IPS-15b (cell line): ENCODE results near the gene PKIB.
"Not testable (repeated sequence)": the region's sequence is repeated elsewhere in the genome, so short reads cannot be mapped to it uniquely, and the experiment has no call there.

Source experiments
- H3K27me3 ChIP-seq: one replicate; pipeline ENCODE4 v1.6.1; 2013; ENCODE audit warnings: low read length; ENCODE audit not compliant: control insufficient read depth, insufficient read depth
- H3K36me3 ChIP-seq: one replicate; pipeline ENCODE4 v1.6.1; 2013; ENCODE audit warnings: low read length; ENCODE audit not compliant: control insufficient read depth, insufficient read depth
- H3K4me1 ChIP-seq: one replicate; pipeline ENCODE4 v1.6.1; 2013; ENCODE audit warnings: mild to moderate bottlenecking, low read length; ENCODE audit not compliant: control insufficient read depth, insufficient read depth
- H3K4me3 ChIP-seq: one replicate; pipeline ENCODE4 v1.5.1; 2013; ENCODE audit warnings: low read depth, low read length
- H3K9ac ChIP-seq: one replicate; pipeline ENCODE4 v1.6.1; 2013; ENCODE audit warnings: low read depth, mild to moderate bottlenecking, low read length
- H3K9me3 ChIP-seq: one replicate; pipeline ENCODE4 v1.6.1; 2013; ENCODE audit warnings: mild to moderate bottlenecking, low read length; ENCODE audit not compliant: control insufficient read depth, insufficient read depth

The PKIB gene

DNA sequence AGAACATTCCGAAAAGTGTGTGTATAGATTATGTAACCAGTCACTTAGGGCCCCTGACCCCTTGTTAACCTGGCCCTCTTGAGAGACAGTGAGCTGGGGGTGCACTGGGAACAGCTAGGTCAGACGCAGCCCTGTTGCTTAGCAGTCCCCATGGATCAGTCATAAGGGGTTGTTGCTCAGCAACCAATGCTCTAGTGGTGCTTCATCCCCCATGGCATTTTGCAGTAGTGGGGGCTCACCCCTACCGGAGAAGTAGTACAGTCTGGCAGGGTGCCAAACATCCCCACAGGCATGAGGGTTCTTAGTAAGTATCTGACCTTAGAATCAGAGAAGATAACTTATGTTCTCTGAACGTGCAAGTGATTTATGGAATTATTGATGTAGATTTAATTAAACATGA is 12.3 kb downstream of the PKIB start:
- Histone ChIP-seq H3K9ac (no peak overlapping the region), H3K4me3 (no peak overlapping the region), H3K4me1 (no peaks in the 10 kb centered on the region), H3K36me3 (no peaks in the 10 kb centered on the region), H3K27me3 (no peaks in the 10 kb centered on the region), H3K9me3 (no peaks in the 10 kb centered on the region)

DNA sequence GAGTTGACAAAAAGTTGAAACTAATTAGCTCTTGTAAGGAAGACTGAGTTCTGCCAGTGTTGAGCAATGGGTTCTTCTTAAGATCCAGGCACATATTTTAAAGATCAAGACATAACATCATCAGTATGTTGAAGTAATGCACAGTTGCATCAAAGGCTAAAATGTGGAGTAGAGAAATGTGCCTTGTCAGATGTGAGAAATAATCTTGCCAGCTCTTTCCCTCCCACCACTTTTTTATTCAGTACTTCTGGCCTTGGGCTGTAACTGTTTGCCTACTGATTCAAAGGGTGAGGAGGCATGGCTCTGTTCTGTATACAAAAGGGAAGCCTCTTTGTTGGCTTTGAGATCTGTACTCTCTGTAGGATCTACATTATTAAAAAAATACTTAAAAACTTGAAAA is 13.1 kb downstream of the PKIB start:
- H3K9ac ChIP-seq: no peak overlapping the region
- H3K27me3 ChIP-seq: no peaks in the 10 kb centered on the region
- no peaks in the 10 kb centered on the region for H3K9me3 ChIP-seq
- no peak overlapping the region for H3K4me3 ChIP-seq
- no peaks in the 10 kb centered on the region for H3K36me3 ChIP-seq
- no peaks in the 10 kb centered on the region for H3K4me1 ChIP-seq

DNA sequence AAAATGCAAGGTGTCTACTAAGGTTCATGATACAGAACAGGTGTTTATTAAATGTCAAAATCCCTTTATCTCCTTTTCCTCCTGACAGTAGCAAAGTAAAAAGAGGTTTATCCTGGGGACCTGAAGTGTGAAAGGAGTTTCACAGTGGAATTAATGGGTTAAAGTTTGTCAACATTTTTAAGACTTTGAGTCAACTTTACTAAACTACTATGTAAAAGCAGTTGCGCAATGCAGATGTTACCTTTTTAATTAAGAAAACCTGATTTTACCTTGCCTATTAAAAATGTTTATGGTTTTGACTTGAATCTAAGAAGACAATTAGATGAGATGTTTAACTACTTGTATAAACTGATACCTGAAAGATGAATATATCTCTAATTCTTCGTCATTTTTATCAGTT is 14.6 kb downstream of the PKIB start:
- Histone ChIP-seq H3K36me3 (no peaks in the 10 kb centered on the region), H3K9ac (no peak overlapping the region), H3K9me3 (no peaks in the 10 kb centered on the region), H3K4me1 (no peaks in the 10 kb centered on the region), H3K27me3 (no peaks in the 10 kb centered on the region), H3K4me3 (no peak overlapping the region)

DNA sequence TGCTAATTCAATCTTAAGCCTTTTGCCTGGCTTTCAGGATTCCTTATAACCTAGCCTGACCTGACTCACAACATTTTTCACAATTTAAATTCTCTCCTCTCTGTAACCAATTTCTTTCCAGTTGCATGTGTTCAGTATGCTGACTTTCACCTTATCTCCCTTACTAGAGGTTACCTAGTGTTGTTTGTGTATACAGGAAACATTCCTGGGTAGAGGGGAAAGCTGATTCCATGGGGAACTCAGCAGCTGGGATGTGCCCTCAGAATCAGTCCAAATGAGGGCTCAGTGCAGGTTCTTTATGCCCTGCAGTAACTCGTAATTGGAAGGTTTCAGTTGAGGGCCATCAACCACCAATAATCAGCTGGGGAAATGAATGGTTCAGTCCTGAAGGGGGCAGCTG is 18.5 kb downstream of the PKIB start:
- Histone ChIP-seq H3K9ac (no peak overlapping the region), H3K36me3 (no peaks in the 10 kb centered on the region)

DNA sequence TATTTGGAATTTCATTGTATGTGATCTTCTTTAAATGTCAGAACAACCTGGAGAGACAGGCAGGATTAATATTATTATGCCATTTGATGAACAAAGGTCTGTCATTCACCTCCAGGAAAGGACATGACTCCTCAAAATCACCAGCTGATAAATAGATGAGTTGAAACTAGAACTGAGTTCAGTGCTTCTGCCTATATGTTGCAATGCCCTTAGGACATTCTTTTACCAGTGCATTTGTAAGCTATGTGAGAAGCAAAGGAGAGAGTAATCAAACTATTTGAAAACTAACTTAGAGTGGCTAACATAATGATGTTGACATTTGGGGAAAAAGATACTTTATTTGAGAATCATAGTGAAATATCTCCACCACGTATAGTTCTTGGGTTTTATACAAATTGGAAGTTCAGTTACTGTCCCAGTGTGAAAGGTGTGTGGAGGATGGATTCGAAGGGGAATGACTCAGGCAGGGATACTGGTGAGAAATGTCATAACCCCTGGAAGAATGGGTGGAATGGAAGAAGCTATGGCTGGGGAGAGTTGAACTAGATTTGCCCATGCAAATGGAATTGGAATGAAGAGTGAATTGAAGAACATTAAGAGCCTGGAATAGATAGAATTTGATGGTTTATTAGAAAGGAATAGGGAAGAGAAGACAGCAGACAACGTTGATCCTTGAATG is 21.5 kb downstream of the PKIB start:
- no peaks in the 10 kb centered on the region for H3K36me3 ChIP-seq
- H3K9ac ChIP-seq: no peak overlapping the region
- H3K4me1 ChIP-seq: no peaks in the 10 kb centered on the region
- no peaks in the 10 kb centered on the region for H3K27me3 ChIP-seq
- no peak overlapping the region for H3K4me3 ChIP-seq
- no peaks in the 10 kb centered on the region for H3K9me3 ChIP-seq

More for the DNA sequence above, 18.5 kb downstream of the PKIB start:
- Histone ChIP-seq H3K9me3 (no peaks in the 10 kb centered on the region), H3K4me1 (no peaks in the 10 kb centered on the region), H3K4me3 (no peak overlapping the region), H3K27me3 (no peaks in the 10 kb centered on the region)

DNA sequence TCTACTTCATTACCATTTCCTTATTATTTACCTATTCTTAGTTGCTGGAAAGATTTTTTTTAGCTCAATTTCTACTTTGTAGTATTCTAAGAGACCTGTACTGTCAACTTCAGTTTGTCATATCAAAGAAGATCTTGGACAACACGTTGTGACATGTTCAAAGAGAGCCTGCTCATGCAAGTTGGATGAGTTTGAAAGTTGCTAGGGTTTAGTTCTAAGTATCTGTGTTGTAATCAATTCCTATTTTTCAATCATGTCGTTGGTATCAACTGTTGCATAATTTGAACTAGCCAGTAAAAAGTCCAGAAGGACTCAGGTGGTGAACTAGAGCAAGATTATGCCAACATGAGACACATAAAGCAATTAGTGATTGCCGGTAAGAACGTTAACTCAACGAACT is 30.2 kb downstream of the PKIB start:
- Histone ChIP-seq H3K9me3 (no peaks in the 10 kb centered on the region), H3K27me3 (no peaks in the 10 kb centered on the region), H3K36me3 (no peaks in the 10 kb centered on the region), H3K4me1 (no peaks in the 10 kb centered on the region), H3K4me3 (no peak overlapping the region), H3K9ac (no peak overlapping the region)

DNA sequence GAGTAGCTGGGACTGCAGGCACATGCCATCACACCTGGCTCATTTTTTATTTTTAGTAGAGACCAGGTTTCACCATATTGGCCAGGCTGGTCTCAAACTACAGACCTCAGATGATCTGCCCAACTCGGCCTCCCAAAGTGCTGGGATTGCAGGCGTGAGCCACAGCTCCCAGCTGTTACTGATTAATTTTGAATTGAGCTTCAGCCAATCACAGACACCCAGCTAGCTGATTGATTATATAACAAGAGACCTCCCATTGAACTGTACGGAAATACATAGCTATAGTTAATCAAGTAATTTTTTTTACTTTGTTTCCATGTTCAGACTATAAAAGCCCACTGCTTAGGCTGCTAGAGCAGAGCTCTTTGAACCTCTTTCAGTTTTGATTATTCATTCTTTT is 31.6 kb downstream of the PKIB start:
- H3K9me3 ChIP-seq: no peaks in the 10 kb centered on the region
- no peaks in the 10 kb centered on the region for H3K27me3 ChIP-seq
- no peak overlapping the region for H3K4me3 ChIP-seq
- no peaks in the 10 kb centered on the region for H3K36me3 ChIP-seq
- H3K9ac ChIP-seq: no peak overlapping the region
- no peaks in the 10 kb centered on the region for H3K4me1 ChIP-seq

DNA sequence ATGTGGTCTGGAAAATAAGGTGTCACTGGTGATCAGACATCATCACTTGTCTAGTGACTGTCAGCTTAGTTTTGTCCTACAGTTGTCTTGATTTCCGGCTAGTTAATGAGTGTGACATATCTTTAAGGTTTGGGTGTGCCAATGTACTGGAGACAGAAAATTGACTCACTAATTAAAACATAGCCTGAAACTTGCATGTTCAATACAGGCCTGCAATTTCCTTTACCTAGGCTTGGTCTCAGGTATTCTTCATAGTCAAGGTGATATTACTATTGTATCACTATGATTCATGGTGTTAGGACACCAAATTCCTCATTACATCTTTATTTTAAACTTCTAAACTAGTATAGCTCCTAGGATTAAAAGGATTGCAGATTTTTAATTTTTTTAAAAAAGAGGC is 32.4 kb downstream of the PKIB start:
- not testable (repeated sequence) for H3K9ac ChIP-seq, H3K27me3 ChIP-seq, H3K9me3 ChIP-seq, H3K4me1 ChIP-seq, H3K4me3 ChIP-seq, H3K36me3 ChIP-seq

DNA sequence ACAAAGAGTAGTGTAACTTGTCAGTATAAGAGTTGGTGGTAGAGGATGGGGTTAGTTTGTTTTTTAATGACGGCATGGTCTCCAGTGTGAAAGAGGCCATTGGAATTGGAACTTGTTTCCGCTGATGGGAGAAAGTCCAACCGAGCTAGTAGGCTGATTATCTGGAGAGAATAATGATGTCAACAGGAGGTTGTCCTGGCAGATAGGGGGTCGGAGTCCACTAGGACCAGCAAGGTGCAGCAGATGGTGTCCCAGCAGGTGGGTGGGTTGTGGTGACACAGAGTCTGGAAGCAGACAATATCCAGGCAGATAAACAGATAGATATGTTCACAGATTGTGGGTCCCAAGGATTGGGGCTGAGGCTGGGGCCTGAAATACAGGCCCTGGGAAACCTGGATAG is 35.1 kb downstream of the PKIB start:
- Histone ChIP-seq H3K9ac (no peak overlapping the region), H3K36me3 (no peaks in the 10 kb centered on the region), H3K9me3 (no peaks in the 10 kb centered on the region), H3K27me3 (no peaks in the 10 kb centered on the region), H3K4me1 (no peaks in the 10 kb centered on the region), H3K4me3 (no peak overlapping the region)

DNA sequence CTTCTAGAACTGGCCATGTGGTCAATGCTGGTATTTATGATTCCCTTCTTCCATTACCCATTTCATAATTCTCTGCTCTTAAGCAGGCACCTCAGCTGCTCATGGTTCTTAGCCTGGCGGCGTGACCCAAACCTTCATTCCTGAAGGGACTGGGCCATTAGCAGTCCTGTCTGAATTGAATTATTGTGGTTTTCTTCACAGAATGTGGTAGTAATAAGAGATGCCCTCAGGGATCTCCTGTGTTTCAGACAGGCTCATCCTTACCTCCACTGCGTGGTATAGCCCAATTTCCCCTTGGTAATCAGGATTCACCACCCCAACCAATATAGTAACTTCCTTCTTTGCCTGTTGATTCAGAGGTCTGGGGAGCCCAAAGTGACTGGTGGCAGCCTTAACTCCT is 37.6 kb downstream of the PKIB start:
- Histone ChIP-seq H3K36me3 (no peaks in the 10 kb centered on the region), H3K9ac (no peak overlapping the region), H3K9me3 (no peaks in the 10 kb centered on the region), H3K27me3 (no peaks in the 10 kb centered on the region), H3K4me3 (no peak overlapping the region), H3K4me1 (no peaks in the 10 kb centered on the region)

DNA sequence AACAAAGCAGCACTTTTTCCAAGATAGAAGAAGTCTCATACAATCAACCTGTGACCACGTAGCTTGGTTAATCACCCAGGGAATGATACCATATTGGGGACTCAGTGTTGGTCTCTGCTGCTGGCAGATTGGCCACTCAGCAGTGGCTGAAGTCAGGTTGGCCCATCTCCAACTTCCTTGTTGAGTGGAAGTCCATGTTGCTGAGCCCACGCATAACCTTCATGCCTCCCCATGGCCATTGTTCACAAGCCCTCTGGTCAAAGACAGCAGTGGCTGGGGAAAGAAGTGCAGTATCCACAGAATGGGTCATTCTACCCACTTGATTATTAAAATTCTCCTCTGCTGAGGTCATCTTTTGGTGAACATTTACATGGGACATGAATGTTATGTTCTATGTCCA is 38.5 kb downstream of the PKIB start:
- H3K36me3 ChIP-seq: no peaks in the 10 kb centered on the region
- H3K27me3 ChIP-seq: no peaks in the 10 kb centered on the region
- H3K4me3 ChIP-seq: no peak overlapping the region
- H3K9me3 ChIP-seq: no peaks in the 10 kb centered on the region
- H3K9ac ChIP-seq: no peak overlapping the region
- no peaks in the 10 kb centered on the region for H3K4me1 ChIP-seq

DNA sequence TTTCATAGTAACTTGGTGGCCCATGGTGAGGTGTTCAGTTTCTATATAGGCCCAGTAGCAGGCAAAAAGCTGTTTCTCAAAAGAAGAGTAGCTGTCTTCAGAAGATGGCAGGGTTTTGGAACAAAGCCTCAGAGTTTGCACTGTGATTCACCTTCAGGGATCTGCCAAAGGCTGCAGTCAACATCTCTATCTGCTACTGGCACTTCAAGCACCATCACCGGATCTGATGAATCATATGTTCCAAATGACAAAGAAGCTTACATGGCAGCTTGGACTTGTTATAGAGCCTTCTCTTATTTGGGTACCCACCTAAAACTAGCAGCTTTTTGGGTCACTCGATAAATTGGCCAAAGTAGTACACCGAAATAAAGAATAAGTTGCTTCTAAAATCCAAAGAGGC is 39.5 kb downstream of the PKIB start:
- no peaks in the 10 kb centered on the region for H3K27me3 ChIP-seq
- no peak overlapping the region for H3K4me3 ChIP-seq
- H3K36me3 ChIP-seq: no peaks in the 10 kb centered on the region

More for the DNA sequence above, 39.5 kb downstream of the PKIB start:
- H3K9me3 ChIP-seq: no peaks in the 10 kb centered on the region
- H3K9ac ChIP-seq: no peak overlapping the region
- no peaks in the 10 kb centered on the region for H3K4me1 ChIP-seq
